Epithelial cell of proximal tubule (primary cell): ENCODE data around the gene C3orf49. TPM values are rescaled to one million over a fixed set of nuclear protein-coding genes. Genes with fewer than 3 reads are reported as not detected.

Source experiments
- DNase-seq: peaks from one replicate; pipeline ENCODE4 v3.0.0-alpha.2; 2011; ENCODE audit warnings: low read depth
- H3K4me3 ChIP-seq: 2 replicates; pipeline ENCODE4 v1.5.1; 2011; ENCODE audit warnings: low read depth, mild to moderate bottlenecking, low read length
- CTCF ChIP-seq: conservative IDR thresholded peaks from 2 replicates; pipeline ENCODE4 v1.5.1; 2012; ENCODE audit warnings: low read depth, mild to moderate bottlenecking, low read length
- total RNA-seq: library from RNA; depleted of rRNA; stranded (reverse); fragments of >200 nt; gene quantifications from 2 replicates; pipeline ENCODE4 v1.2.3, GENCODE V29; 2015

Gene C3orf49
- total RNA-seq, 1 donor from 2014 or later, result not detected

- DNase-seq, result no peak
- no peak for TF ChIP-seq CTCF
- H3K4me3 ChIP-seq, result no peak overlapping the region
These were observed 51.0 kb downstream of the C3orf49 start for GRCh38 chr3:63869940-63870614.

DNA sequence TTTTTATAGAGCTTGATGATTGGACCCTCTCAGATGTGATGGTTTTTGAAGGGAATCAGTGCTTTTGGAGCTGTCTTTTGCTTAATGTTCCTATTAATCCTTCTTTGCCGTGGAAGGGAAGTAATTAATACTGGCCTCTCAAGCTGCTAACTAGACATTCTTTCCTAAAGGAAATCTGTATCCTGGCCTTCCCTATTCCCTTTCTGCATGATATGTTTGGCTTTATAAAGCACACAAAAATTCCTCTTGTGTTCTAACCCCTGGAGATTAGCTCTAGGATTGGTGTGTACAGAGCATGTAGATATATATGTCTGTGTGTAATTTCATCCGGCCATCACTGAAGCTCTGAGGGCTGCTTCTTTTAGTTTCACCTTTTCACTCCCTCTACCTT lies 51.5 kb downstream of the C3orf49 start:
- DNase-seq, result no peak
- no peak for TF ChIP-seq CTCF
- no peak overlapping the region for H3K4me3 ChIP-seq

GRCh38 chr3:63872135-63872924 lies 53.2 kb downstream of the C3orf49 start:
- no peak for DNase-seq
- no peak for TF ChIP-seq CTCF
- H3K4me3 ChIP-seq, result no peak overlapping the region

DNA sequence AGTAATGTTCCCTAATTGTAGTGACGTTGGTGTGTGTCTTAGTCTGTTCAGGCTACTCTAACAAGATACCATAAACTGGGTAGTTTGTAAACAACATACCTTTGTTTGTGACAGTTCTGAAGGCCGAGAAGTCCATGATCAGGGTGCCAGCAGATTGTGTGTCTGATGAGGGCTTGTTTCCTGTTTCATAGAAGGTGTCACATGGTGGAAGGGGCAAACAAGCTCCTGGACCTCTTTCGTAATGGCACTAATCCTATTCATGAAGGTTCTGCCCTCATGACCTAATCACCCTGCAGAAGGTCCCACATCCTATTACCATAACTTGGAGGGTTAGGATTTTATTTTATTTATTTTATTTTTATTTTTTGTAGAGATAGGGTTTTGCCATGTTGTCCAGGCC lies 55.7 kb downstream of the C3orf49 start:
- no peak overlapping the region for H3K4me3 ChIP-seq
- no peak for TF ChIP-seq CTCF
- no peak for DNase-seq

GRCh38 chr3:63875510-63875909 lies 56.4 kb downstream of the C3orf49 start:
- no peak for DNase-seq
- H3K4me3 ChIP-seq, result no peak overlapping the region
- TF ChIP-seq CTCF, result no peak

DNA sequence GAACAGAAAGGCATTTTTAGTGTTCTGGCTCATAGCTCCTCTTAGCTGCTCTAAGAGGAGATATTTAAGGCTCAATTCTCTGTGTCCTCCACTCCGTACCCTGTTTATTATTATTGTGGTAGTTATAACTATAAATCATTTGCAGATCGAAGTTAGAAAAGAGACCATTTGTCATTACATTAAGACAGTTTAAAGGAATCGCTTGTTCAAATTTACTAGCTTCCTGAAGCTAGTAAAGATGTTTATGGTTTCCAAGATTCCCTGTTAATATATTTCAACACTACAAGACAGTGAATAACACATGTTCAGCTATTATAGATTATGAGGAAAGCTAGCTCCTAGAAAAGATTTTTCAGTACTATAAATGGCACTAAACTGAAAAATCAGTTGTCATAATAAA lies 57.2 kb downstream of the C3orf49 start:
- DNase-seq, result no peak
- no peak overlapping the region for H3K4me3 ChIP-seq
- no peak for TF ChIP-seq CTCF
